NCI-H146 (cell line): ENCODE results near the gene GCNA.

Experiments used
- DNase-seq: peaks from one replicate; lab custom pipeline; 2025; lab: John Stamatoyannopoulos, UW

GCNA gene

DNA sequence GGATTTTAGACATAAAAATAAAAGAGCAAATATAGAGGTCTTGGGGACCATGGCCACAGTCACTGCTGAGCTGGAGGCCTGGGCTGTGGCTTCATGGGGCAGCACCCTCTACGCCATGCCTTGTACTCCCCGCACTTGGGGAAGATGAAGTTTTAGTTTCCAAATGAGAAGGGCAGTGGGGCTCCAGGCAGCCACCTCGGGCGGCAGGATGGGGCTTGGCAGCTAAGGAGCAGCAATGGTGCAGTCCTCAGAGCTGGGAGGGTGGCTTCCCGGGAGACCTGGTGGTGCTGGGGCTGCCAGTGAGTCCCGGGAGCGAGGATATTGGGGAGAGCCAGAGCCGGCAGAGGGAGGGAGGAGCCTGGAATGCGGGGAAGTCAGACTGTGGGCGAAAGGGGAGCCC lies 37.7 kb downstream of the GCNA start:
- no peak for DNase-seq

GRCh38 chrX:71616672-71617529 lies 38.7 kb downstream of the GCNA start:
- DNase-seq: no peak

GRCh38 chrX:71617742-71618141 lies 39.5 kb downstream of the GCNA start:
- no peak for DNase-seq

GRCh38 chrX:71618303-71618721 lies 40.1 kb downstream of the GCNA start, which contains the start of gene CXCR3:
Gene CXCR3 (minus strand): TSS chrX:71618511. CDS start chrX:71618449, 62 bp downstream.
- no peak for DNase-seq

DNA sequence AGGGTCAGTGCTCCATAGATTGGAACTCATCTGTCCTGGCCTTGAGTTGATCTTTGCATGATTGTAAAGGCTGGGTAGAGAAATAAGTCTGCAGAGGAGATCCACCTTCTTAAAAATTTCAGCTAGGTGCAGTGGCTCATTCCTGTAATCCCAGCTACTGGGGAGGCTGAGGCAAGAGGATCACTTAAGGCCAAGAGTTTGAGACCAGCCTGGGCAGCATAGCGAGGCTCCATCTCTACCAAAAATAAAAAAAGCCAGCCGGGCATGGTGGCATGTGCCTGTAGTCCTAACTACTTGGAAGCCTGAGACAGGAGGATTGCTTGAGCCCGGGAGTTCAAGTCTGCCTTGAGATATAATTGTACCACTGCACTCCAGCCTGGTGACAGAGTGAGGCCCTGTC lies 40.5 kb downstream of the GCNA start:
- no peak for DNase-seq

- no peak for DNase-seq
These were observed 41.0 kb downstream of the GCNA start for GRCh38 chrX:71619193-71619592.

DNA sequence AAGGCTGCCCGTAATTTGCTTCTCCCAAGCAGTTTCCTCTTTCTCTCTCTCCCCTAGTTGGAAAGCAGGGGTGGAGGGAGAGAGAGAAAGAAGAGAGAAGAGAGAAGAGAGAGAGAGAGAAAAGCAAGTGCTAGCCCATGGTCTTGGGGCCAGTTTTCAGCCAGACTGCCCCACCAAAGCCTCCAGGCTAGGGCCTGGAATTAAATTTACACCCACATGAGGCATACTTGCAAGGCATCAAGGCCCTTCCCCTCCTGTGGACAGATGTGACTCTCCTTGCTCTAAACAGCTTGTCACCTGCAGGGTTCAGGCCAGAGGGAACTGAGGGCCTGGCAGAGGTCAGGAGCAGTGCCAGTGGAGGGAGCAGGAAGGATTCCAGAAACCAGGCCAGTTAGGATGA lies 41.7 kb downstream of the GCNA start:
- no peak for DNase-seq

DNA sequence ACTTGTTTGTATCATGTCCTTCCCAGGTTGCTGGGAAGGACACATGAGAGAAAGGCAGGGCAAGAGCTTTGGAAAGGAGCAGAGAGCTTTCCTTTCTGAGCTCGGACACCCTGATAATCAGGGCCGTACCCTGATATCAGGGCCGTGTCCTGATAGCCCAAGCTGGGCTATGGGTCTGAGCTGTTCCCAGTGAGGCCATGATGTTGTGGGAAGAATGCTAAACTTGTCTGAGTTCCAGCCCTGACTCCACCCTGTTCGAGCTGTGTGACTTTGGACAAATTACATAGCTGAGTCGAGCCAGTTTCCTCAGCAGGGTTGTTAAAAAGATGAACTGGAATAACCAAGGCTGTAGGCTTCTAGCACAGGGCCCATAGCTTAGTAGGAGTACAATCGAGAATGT lies 43.4 kb downstream of the GCNA start:
- no peak for DNase-seq

- no peak for DNase-seq
These were observed 43.9 kb downstream of the GCNA start for GRCh38 chrX:71622032-71622575.

DNA sequence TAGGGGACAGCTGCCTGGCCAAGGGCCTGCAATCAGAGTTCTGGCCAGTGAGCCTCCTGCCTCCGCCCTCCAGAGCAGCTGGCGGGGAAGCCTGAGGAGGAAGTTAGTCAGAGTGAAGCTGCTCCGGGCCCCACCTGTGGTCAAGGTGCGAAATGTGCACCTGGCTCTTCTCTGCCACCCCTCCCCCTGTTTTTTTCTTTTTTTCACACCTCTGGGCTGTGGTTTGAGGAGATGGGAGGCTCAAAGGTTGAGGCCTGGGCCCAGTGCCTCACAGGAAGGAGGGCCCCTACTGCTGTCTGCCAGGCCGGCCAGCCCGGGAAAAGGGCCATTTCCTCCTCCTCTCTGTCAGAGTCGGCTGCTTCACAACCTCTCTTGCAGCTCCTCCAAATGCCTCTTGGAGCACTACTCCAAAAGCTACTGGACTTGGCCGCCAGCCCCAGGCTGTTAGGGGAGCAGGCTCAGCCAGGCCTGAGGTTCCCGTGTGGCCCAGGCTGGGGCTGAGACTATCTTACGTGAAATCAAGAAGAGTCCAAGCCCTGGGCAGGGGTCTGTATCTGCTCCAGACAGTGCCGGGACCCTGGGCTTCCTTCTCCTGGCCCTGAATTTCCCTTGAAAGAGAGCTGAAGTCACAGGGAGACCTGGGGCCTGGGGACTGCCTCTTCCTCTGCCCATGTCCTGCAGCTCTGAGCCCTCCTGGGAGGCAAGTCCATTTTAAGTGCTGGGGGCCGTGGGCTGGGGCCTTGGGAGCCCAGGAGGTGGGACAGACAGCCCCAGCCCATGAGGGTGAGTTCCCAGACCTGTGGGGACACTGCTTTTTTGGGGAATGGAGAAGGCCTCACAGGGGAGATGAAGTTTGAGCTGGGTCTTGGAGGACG lies 44.6 kb downstream of the GCNA start:
- DNase-seq: no peak

DNA sequence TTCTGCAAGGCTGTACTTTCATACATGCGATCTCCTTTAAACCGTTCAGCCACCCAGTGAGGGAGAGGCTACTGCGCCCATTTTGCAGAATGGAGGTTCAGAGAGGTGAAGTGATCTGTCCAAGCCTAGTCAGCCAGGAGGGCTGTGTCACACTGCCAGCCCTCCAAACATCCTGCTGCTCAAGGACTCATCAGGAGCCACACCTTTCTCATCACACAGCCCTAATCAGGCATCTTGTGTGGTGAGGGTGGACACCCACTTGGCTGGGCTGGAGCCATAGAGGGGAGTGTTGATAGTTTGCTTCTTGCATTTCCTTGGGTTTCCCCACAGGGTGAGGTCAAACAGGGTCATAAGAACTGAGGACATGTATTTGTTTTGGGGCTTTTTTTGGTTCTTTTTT lies 45.5 kb downstream of the GCNA start:
- DNase-seq: no peak

GRCh38 chrX:71625471-71625870 lies 47.2 kb downstream of the GCNA start:
- no peak for DNase-seq

DNA sequence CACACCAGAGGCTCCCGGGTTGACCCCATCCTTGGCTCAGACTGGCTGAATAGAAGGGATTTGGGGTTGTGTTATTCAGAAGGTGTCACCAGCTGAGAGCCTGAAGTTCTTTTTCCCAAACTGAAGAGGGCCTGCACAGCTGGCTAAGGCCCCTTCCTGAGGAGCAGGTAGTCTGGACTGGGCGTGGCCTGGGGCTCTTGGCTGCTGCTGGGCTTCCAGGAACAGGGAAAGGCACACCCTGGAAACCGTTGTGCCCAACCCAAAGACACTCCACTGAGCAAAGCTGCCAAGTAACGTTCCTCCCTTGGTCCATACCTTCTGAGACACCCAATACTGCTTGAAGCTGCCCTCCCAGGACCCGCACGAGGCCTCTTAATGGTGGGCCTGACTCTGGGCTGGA lies 48.3 kb downstream of the GCNA start:
- no peak for DNase-seq

DNA sequence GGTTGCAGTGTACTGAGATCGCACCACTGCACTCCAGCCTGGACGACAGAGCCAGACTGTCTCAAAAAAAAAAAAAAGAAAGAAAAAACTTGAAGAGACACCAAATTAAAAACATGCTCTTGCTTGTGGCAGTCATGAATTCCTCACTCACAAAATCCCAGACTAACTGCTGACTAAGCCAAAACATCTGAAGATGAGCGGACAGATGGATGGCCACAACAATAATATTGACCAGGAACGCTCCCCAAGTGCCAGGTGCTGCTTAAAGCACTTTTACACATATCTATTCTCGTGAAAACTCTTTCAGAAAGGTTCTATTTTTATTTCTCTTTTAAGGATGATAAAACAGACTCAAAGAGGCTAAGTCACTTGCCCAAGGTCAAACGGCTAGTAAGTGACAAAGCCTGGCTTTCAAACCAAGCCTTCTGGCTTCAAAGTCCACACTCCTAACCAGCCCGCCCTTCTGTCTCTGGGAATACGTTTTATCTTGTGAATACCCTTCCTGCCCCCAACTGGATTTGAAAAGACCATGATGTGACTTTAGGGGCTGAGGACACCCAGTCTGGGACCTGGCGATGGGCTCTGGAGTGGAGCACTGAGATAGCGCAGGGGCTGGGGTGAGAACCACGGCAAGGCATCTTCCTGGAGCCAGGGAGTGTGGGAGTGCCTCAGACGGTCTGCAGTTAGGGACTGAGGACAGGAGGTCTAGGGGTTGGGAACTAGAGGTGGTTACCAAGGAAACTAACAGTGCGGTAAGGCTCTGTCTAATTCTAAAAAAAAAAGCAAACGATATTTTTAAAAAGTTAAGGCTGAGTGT lies 49.6 kb downstream of the GCNA start:
- DNase-seq: no peak

DNA sequence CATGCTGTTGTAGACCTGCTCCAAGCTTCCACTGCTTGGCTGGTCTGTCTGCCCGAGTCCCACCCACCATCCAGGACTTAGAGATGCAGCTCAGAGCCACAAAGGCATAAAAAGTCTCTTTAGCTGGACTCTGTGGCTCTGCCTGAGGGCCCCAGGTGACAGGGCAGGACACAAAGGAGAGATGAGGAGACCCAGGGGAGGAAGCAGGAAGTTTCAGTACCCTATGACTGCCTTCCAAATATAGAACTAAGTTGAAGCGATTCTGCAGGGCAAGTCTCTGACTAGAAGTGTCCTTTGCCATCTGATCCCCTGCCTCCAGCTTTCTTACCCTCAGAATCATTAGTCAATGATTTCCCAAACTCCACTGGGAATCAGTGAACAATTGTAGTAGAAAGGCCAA lies 51.2 kb downstream of the GCNA start:
- DNase-seq: no peak

- DNase-seq: no peak
These were observed 54.9 kb downstream of the GCNA start for GRCh38 chrX:71632923-71633657.

GRCh38 chrX:71634366-71634765 lies 56.1 kb downstream of the GCNA start:
- DNase-seq: no peak

- no peak for DNase-seq
These were observed 58.4 kb downstream of the GCNA start for GRCh38 chrX:71636438-71637252.

- DNase-seq: no peak
These were observed 59.0 kb downstream of the GCNA start for GRCh38 chrX:71637253-71637618.

- DNase-seq: no peak
These were observed 59.6 kb downstream of the GCNA start for GRCh38 chrX:71637848-71638247.
